DND-41 (cell line): Measurements from ENCODE around the gene CEP112.

Experiments used
- ATAC-seq: fragments of 200-7000 bp; cut with Tn5 transposase; 3 replicates; pipeline ENCODE4 v1.9.1; 2021; ENCODE audit warnings: low read depth; ENCODE audit not compliant: insufficient read depth
- DNase-seq: peaks from one replicate; pipeline ENCODE4 v3.0.0-alpha.2; 2020
- H2AFZ ChIP-seq: 2 replicates; pipeline ENCODE4 v1.6.0; 2012; ENCODE audit warnings: low read depth, low read length
- H3K27ac ChIP-seq: 2 replicates; pipeline ENCODE4 v1.5.1; 2012; ENCODE audit warnings: low read length, inconsistent platforms
- H3K27me3 ChIP-seq: fragments of 200-600 bp; sonication (generic); 2 replicates; pipeline ENCODE4 v1.6.0; 2012; ENCODE audit warnings: low read length, mild to moderate bottlenecking, inconsistent platforms; ENCODE audit not compliant: insufficient read depth, poor library complexity
- H3K36me3 ChIP-seq: 2 replicates; pipeline ENCODE4 v1.5.1; 2012; ENCODE audit warnings: low read length, inconsistent platforms; ENCODE audit not compliant: insufficient read depth
- H3K4me1 ChIP-seq: 2 replicates; pipeline ENCODE4 v1.5.1; 2012; ENCODE audit warnings: mild to moderate bottlenecking, low read length; ENCODE audit not compliant: insufficient read depth
- H3K4me2 ChIP-seq: 2 replicates; pipeline ENCODE4 v1.6.0; 2012; ENCODE audit warnings: mild to moderate bottlenecking, moderate library complexity, low read length, inconsistent platforms; ENCODE audit not compliant: insufficient read depth
- H3K4me3 ChIP-seq, 2 experiments: fragments of 200-600 bp in 1 of 2; shearing (Covaris generic) in 1 of 2; 2 replicates each; pipeline ENCODE4 v1.5.1; 2012 to 2016; ENCODE audit warnings: inconsistent platforms in 2 of 2, low read length in 2 of 2, mild to moderate bottlenecking in 2 of 2, low read depth in 1 of 2, moderate library complexity in 1 of 2
- H3K79me2 ChIP-seq: 2 replicates; pipeline ENCODE4 v1.6.0; 2012; ENCODE audit warnings: low read length, inconsistent platforms; ENCODE audit not compliant: insufficient read depth
- H3K9ac ChIP-seq: 2 replicates; pipeline ENCODE4 v1.6.0; 2012; ENCODE audit warnings: low read depth, mild to moderate bottlenecking, inconsistent platforms, low read length, moderate library complexity
- H3K9me3 ChIP-seq: 2 replicates; pipeline ENCODE4 v1.5.1; 2012; ENCODE audit warnings: low read length, moderate library complexity, mild to moderate bottlenecking, inconsistent platforms; ENCODE audit not compliant: insufficient read depth, severe bottlenecking
- H4K20me1 ChIP-seq: 2 replicates; pipeline ENCODE4 v1.6.0; 2012; ENCODE audit warnings: low read length; ENCODE audit not compliant: insufficient read depth
- EZH2 ChIP-seq: IDR thresholded peaks from 3 replicates; pipeline ENCODE4 v1.6.1; 2012; ENCODE audit warnings: borderline replicate concordance, low read depth, mild to moderate bottlenecking, moderate library complexity, low read length, inconsistent platforms; ENCODE audit not compliant: severe bottlenecking
- TF ChIP-seq, protein P1 (sequence below): IDR thresholded peaks from 2 replicates; pipeline ENCODE4 v1.5.1; 2012; ENCODE audit warnings: borderline replicate concordance, low read length, moderate library complexity, mild to moderate bottlenecking; ENCODE audit not compliant: poor library complexity, severe bottlenecking; ENCODE audit errors: extremely low read depth

The CEP112 gene

GRCh38 chr17:65723431-65724151 is 468.3 kb downstream of the CEP112 start:
- H2AFZ ChIP-seq: no peak overlapping the region
- H3K36me3 ChIP-seq: no peaks in the 10 kb centered on the region
- DNase-seq: no peak
- no peaks in the 10 kb centered on the region for H3K79me2 ChIP-seq
- no peak for ATAC-seq
- H3K4me1 ChIP-seq: no peaks in the 10 kb centered on the region
- TF ChIP-seq, protein P1, sequence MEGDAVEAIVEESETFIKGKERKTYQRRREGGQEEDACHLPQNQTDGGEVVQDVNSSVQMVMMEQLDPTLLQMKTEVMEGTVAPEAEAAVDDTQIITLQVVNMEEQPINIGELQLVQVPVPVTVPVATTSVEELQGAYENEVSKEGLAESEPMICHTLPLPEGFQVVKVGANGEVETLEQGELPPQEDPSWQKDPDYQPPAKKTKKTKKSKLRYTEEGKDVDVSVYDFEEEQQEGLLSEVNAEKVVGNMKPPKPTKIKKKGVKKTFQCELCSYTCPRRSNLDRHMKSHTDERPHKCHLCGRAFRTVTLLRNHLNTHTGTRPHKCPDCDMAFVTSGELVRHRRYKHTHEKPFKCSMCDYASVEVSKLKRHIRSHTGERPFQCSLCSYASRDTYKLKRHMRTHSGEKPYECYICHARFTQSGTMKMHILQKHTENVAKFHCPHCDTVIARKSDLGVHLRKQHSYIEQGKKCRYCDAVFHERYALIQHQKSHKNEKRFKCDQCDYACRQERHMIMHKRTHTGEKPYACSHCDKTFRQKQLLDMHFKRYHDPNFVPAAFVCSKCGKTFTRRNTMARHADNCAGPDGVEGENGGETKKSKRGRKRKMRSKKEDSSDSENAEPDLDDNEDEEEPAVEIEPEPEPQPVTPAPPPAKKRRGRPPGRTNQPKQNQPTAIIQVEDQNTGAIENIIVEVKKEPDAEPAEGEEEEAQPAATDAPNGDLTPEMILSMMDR: no peak
- no peak for TF ChIP-seq EZH2
- H3K4me3 ChIP-seq: no peak overlapping the region
- H3K27ac ChIP-seq: no peak overlapping the region
- no peak overlapping the region for H3K4me2 ChIP-seq
- H3K9me3 ChIP-seq: no peaks in the 10 kb centered on the region
- no peaks in the 10 kb centered on the region for H3K27me3 ChIP-seq
- no peak overlapping the region for H3K9ac ChIP-seq
- no peaks in the 10 kb centered on the region for H4K20me1 ChIP-seq

- Histone ChIP-seq H2AFZ (no peak overlapping the region), H4K20me1 (no peaks in the 10 kb centered on the region), H3K27me3 (no peaks in the 10 kb centered on the region), H3K9ac (no peak overlapping the region), H3K9me3 (no peaks in the 10 kb centered on the region), H3K4me1 (no peaks in the 10 kb centered on the region), H3K27ac (no peak overlapping the region), H3K79me2 (no peaks in the 10 kb centered on the region), H3K4me3 (no peak overlapping the region), H3K4me2 (no peak overlapping the region), H3K36me3 (no peaks in the 10 kb centered on the region)
- TF ChIP-seq EZH2: no peak
- DNase-seq (no peak), ATAC-seq (no peak)
Measured at GRCh38 chr17:65718601-65719000, 473.3 kb downstream of the CEP112 start.

DNA sequence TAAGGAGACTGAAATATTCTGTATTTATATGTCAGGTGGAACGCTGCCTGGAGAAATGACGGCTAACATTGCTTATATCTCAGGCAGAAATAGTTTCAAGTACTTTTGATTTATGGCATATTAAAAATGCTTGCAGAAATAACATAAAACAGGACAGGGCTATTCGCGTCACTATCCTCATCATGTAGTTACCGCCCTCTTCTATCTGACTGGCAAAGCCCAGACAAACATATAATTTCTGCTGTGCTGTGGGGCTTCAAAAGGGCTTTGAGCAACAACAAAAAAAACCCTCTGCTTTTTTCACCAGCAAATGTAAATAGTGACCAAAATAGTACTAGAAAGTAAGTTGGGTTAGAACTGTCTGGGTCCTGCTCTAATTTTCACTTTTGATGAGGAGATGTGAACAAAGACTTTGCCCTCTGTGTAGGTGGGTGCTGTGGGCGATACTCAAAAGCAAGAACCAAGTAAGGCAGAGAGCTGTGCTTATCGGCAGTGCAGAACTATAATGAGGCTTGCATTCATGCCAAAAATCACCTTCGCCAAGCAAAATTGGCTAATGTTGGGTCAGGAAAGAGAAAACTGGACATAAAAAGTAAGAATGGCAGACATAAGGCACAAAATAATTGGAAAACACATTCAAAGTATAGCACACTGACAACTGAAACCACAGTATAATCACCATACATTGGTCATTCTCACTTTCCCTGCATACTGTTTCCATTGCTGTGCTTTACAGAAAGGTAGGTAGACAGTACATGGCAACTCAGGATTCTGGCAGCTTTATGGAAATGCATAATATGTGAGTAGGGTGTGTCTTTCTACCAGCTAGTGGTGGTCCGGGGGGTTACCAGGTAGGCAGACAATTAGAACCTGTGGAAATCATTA is 479.3 kb downstream of the CEP112 start:
- Histone ChIP-seq H3K9me3 (no peaks in the 10 kb centered on the region), H3K4me1 (no peaks in the 10 kb centered on the region), H3K4me2 (no peak overlapping the region), H3K79me2 (no peaks in the 10 kb centered on the region), H3K36me3 (no peaks in the 10 kb centered on the region), H4K20me1 (no peaks in the 10 kb centered on the region), H3K9ac (no peak overlapping the region), H3K4me3 (no peak overlapping the region), H3K27me3 (no peaks in the 10 kb centered on the region), H2AFZ (no peak overlapping the region), H3K27ac (no peak overlapping the region)
- DNase-seq: no peak
- TF ChIP-seq EZH2: no peak
- TF ChIP-seq, protein P1: no peak
- ATAC-seq: no peak
